ENCODE measurements around the gene RAB29.
"Not testable (repeated sequence)": the region's sequence is repeated elsewhere in the genome, so short reads cannot be mapped to it uniquely, and the experiment has no call there.

RAB29 gene, protein sequence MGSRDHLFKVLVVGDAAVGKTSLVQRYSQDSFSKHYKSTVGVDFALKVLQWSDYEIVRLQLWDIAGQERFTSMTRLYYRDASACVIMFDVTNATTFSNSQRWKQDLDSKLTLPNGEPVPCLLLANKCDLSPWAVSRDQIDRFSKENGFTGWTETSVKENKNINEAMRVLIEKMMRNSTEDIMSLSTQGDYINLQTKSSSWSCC
- 38.3 to 129 (median 52.7) reads per million in 3 experiments for total RNA-seq

DNA sequence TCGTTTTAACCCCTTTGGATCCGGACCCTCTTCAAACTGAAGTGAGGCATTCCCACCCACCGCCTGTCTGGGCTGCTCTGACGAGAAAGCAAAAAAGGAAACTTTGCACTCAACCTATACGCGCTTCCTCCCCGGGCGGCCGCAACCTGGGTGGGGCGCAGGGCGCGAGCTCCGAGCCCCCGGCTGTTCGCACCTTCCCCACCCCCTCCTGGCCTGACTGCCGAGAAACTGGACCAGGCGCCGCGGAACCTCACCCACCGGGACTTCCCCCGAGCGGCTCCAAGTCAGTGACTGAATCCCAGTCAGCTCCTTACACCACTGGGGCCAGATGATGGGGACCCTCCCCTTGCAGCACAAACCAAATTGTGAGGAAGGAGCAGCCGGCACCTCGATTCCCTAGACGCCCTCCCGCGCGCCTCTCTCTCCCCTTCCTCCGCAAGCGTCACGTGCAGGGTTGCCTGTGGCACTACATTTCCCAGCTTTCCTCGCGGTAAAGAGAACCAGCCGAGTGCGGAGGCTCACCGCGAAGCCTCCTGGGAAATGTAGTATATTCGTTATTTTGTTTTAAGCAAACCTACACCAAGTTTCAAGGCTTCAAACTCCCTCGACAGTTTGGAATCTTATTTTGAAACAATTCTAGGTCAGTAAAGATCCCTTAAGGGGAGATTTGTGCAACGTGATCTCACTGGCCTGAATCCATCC lies at the start of gene RAB29:
Gene RAB29 (minus strand): TSS at position 468 of the 702 bp plus-strand sequence. CDS start 526 bp downstream, outside the sequence.
- peak; percentile 88 for DNase-seq

DNA sequence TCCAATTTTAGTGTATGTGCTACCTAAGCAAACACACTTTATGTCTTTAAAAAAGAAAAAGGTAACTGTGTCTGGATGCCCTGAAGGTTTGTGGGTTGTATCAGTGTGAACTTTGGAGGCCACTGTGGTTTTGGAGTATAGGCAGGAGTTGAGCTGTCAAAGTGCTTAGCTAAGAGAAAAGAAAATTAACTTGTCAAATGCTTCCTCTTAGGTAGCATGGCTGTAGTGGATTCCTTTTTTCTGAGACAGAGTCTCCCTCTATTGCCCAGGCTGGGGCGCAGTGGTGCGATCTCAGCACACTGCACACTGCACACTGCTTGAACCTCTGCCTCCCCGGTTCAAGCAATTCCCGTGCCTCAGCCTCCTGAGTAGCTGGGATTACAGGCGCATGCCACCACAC lies 48.9 kb upstream of the RAB29 start:
- DNase-seq: no peak

DNA sequence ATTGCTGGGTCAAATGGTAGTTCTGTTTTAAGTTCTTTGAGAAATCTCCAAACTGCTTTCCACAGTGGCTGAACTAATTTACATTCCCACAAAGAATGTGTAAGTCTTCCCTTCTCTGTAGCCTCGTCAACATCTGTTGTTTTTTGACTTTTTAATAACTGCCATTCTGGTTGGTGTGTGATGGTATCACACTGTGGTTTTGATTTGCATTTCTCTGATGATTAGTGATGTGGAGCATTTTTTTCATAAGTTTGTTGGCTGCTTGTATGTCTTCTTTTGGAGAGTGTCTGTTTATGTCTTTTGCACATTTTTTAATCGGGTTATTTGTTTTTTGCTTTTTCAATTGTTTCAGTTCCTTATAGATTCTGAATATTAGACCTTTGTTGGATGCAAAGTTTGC lies 48.0 kb upstream of the RAB29 start:
- DNase-seq: not testable (repeated sequence)

DNA sequence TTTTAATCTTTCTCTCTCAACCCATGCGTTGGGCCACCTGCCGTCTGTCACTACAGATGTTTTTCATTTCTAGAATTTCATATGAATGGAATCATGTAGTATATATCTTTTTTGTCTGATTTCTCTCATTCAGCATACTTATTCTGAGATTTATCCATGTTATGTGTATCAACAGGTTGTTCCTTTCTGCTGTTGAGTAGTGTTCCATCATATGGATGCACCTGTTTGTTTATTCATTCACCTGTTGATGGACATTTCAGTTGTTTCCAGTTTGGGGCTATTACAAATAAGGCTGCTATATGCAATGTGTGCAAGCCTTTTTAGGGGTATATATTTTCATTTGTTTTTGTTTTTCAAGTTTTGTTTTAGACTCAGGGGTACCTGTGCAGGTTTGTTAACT lies 47.1 kb upstream of the RAB29 start:
- no peak for DNase-seq

DNA sequence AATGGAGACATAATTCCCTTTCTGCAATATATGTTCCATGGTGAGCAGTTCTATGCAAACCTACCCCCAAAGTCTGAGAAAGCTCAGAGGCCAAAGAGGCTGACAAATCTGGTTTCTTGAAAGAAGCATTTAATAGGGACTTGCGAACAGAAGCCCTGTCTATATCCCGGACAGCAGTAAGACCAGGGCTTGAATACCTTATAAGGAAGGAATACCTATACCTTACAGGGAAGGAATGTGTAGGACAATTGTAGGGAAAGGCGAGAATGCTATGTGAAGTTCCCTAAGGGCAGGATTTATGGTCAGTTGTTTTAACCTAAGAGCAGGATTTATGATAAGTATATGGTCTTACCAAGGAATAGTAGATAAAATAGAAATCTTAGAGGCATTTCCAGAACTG lies 42.7 kb upstream of the RAB29 start:
- no peak for DNase-seq

DNA sequence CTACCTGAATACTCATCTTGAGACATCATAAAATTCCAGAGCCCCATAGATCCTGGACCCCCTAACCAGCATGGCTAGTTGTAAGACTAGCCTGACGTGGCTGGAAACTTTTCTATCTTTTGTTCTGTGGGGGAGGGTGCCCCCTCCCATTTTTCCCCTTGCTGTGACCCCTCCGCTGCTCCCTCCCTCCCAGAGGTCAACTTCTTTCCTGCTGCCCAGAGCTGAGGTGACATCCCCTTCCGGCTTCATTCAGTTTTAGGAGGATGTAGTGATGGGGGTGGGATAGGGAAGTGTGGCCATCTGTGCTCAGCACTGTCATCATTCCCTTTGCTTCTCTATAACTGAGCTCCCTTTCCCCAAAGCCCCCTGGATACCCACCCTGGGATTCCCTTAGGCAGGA lies 42.1 kb upstream of the RAB29 start:
- DNase-seq: no peak

DNA sequence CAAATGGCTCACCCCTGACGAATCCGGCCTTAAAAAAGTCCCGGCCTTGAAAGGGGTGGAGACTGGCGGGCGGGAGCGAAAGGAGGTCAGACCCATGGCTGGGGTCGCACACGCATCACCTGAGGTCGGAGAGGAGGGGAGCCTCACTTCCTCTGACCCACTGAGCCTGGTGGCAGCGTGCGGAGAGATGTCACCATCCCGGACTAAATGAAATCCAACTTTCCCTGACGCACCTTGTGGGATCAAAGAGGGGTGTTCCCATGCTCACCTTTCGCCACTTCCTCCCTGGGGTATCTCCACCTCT lies 38.4 kb upstream of the RAB29 start:
- peak; percentile 19 for DNase-seq

DNA sequence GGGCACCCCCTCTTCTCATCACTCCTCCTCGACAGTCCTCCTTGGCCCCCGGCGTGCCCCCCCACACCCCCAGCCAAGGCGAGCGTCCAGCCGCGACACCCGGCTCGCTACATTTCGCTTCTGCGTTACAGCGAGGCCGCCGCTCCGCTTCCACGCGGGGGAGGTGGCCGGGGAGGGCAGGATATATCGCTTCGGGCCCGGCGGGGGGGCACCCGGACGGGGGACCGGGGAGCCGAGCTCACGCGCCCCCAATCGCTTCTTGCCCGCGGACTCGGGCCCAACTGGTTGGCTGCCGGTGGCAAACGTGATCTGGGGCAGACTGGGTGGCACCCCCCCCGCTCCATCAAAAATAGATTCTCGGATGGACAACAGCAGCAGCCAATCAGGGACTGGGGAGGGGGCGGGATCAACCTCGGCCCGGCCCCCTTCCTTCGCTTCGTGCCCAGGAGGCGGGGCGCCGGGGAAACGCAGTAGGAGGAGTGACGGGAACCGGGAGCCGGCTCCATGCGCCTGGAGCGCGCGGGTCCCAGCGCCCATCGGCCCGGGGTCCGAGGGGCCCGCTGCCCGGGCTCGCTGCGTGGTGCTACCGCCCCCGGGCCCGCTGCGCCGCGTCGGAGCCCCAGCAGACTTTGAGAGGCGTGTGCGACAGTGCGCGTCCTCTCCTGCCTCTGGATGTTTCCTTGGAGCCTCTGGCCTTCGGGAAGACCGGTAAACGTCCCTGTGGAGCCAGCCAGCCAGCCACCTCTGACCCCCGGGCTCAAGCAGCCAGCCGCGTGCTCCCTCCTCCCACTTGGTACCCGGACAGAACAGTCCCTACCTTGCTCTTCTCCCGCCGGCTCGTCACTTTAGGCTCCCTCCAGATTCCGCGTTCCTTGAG lies 37.8 kb upstream of the RAB29 start, which contains the start of gene SLC41A1:
Gene SLC41A1 (minus strand): TSS at position 321 of the 877 bp plus-strand sequence. CDS start 2,757 bp downstream, outside the sequence.
- peak; percentile 93 for DNase-seq

DNA sequence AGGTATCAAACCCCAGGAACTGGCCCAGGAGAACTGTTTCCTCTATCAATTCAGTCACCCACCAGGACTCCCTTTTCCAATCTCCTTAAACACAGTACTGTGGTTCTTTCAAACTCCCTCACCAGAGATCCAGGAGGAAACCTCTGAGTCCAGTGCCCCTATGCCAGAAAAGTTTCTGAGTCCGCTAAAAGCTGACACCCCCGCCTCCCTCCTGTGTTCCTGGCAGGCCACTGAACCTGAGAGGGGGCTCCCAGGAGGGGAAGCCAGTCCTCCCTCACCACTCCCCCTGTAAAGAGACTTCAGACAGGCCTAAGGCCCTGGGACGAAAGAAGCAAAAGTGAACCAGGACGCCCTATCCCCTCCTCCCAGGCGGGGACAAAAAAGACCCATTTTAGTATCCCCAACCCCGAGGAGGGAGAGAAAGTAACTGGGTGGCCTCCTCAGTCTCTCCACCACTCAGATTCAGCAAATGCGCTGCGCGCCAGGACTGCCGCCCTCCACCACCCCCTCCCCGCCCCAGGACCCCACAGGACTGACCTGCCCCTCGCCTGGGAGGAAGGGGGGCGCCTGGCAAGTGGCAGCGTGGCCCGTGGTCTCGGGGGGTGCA lies 37.1 kb upstream of the RAB29 start:
- peak; percentile 6 for DNase-seq

DNA sequence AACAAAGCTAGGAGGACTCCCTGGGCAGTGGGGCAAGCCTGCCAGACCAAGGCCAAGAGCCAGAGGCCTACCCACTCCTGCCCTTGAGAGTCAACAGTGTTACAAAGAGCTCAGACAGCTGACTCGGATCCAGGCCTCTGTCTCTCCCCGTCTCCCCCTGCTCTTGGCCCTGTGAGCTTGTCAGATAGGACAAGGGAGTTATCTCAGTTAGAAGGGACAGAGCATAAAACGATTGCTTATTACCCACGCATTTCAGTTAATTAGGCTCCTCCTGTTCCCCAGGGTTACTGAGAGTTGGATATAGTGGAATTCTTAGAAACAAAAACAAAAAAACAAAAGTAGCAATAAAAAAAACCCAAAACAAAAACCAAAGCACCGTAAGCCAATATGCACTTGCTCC lies 36.4 kb upstream of the RAB29 start:
- no peak for DNase-seq

DNA sequence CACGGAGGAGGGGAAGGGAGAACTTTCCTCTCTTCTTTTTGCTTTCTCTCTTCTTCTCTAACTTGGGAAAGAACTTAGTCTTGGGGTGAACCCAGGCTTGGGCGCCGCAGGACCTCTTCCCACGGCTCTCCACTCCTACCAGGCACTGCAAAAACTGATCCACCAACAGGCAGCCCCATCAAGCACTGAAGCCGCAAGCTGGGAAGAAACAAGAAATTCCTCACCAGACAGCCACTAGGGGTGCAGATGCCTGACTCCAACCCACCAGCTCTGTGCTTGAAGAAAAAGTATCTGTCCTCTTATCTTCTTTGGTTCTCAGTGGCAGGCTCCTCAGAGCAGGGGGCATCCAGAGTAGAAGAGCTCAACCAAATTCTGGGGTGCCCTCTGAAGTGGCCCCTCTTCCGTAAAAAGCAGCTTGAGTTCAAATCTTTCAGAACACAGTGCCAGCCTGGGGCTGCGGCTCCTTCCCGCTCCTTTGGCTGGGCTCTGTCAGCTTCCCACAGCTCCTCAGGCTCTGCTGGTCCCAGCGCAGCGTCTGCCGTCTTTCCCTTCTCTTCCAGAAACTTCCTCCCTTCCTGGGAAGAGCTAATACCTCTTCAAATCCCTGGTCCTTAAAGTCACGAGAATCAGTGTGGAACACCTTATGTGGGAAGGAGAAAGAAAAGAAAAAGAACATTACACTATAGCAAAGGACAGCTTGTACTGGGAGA lies 35.3 kb upstream of the RAB29 start:
- DNase-seq: no peak

DNA sequence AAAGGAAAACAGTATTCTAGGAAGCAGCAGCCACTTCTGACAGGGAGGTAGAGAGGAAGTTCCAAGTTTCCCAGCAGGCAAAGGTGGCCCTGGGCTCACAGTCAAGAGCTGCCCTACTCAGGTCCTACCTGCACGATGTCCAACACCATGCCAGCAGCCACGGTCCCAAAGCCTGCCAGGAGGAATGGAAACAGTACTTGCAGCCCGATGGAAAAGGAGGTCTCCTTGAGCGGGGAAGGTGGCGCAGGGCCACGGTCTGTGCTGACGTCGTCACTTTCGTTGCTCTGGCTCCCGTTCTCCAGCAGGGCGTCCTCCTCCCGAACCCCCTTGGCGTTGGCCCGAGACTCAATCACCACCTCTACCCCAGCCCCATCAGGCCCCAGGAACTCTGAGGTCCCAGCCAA lies 34.7 kb upstream of the RAB29 start:
- DNase-seq: no peak

DNA sequence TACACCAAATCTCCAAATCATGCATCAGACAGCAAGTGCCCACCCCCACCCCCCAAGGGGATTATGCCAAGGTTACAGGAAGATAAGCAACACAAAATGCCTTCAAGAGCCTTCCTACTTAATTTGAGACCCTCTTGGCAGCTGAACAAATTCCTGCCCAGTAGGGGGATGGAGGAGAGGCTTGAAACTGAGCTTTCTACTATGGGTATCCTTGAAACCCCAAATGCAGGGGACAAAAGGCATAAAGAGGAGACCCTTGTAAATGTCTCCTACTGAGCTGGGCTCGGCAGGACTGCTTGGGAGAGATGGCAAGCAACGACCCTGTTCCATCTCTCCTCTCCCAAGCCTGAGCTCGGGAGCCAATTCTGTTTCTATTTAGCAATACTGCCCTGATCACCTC lies 34.2 kb upstream of the RAB29 start:
- no peak for DNase-seq

DNA sequence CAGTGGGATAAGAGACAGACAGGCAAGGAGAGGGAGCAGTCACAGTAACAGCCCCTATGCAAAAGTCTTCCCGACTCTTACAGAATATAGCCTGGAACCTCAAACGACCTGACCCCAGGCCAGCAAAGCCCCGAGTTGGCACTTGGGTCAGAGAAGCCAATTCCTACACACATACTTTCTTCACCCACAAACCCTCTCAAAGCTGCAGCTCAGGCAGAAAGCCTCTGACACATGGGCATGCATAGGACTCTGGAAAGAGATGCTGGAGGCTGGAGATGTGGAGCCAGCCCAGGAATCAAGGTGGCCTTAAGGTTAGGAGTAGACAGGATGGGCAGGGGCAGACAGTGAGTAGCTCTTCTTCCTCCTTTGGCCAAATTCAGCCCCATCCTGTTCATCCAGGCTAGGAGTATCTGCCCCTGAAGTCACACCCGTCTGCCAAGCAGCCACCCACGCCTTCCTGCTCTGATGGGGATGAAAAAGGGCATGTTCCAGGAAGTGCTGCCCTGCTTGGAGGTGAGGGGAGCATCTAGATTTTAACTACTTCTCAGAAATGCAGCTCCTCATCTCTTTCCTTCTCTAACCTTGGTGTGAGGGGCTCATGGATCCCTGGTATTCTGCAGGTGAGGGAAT lies 29.9 kb upstream of the RAB29 start:
- no peak for DNase-seq

DNA sequence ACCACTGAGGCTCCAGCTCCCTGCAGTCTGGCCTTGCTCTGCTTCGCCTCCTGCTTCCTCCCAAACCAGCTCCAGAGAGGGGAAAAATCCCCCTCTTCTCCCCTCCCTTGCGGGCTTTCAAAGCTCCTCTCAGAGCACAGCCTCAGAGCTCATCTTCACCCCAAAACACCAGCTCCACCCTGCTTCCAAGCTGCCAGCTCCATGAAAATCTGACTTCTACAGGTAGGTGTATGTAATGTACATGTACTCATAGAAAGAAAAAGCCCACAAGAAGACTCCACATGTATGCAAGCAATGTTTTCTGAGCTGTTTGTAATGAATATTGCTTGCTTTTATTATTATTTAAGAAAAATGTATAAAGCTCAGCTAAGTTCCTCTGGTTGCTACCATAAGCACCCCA lies 29.3 kb upstream of the RAB29 start:
- DNase-seq: no peak

DNA sequence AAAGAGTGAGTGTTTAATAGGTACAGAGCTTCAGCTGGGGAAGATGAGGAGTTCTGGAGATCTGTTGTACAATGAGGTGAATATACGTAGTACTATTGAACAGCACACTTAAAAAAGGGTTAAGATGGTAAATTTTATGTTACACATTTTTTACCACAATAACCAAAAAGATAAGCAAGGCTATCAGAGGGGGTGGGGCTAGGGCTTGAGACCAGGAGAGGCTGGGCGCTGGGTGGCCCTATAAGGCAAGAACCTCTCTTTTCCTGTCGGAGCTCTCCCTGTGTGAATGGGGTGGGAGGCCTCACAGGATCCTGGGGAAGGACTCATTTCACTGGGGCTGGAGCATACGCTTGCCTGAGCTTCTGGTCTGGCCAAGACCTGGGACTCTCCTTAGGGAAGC lies 28.7 kb upstream of the RAB29 start:
- DNase-seq: no peak

DNA sequence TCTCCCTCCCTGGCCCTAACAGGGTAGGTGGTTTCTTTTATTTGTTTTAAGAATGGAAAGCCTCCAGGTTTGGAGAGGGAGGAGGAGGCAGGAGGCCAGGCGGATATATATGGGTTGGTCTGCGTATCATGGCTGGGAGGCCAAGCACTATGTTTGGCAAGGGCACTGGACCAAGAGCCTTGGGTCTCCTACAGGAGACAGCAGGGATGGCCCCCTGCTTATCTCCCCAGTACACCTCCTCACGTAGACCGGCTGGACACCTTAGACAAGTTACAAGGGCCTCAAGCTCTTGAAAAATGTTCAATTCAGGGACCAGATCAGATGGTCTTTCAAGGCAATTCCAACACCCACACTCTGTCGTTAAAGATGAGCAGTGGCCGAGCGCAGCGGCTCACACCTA lies 26.8 kb upstream of the RAB29 start:
- DNase-seq: no peak

DNA sequence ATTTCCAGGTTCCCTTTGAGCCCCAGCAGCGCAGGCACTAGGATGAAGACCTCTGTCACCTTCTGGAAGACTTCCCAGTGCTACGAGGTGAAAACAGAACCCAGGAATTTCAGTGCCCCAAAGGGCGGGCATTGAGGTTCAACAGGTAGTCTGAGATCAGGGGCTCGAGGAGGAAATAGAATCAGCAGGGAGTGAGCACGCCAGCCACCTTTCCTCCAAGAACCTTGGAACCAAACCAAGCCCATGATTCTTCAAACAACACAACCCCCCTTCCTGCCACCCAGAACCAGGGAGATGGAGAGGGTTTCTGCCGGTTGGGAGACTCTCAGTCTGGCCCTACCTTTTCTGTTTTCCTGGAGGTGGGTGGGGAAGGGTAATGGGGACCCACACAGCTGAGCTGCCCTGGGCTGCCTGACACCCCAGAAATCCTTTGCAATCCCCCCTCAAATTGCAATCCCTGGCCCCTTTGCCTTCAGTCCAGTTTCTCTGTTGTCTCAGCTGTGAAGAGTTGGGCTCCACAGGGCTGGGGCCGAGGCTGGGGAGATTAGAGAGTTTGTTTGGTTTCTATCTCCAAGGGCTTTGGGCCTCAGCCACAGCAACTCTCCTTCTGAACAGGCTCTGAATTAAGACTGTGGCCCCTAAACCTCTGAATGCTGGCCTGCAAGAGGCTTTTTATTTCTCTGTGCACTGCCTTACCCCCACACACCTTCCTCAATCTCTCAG lies 25.9 kb upstream of the RAB29 start:
- no peak for DNase-seq

DNA sequence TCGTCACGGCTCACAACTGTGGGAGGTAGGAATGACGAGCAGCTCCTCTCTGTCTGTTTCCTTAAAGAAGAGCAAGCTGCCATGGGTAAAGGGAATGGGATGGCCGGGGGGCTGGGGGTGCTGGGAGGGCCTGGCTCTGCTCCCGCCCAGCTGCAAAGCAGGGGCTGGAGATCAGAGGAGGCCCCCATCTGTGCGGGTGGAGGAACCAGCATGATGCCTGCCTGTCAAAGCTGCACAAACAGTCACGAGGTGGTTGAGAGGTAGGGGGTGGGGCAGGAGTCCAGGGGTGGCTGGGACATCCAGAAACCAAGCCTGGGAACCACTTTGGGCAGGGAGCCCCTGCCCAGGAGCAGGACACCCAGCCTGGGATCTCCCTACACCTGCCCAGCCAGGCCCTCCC lies 25.1 kb upstream of the RAB29 start:
- DNase-seq: no peak

DNA sequence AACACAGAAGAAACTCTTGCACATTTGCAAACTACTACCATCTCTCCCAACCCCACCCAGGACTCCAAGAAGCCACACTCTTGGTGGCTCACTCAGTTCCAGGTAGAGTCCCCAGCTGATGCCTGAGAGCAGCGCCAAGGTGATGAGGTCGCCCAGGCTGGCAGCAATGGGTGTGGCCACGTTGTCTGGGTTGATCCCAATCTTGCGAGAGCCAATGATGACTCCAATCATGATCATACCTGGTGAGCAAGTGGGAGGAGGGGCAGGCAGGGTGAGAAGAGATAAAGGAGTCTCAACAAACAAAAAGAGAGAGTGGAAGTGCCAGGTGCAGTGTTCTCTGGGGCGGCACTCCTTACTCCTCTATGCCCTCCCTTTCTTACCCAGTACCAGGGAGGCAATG lies 23.3 kb upstream of the RAB29 start:
- DNase-seq: no peak

DNA sequence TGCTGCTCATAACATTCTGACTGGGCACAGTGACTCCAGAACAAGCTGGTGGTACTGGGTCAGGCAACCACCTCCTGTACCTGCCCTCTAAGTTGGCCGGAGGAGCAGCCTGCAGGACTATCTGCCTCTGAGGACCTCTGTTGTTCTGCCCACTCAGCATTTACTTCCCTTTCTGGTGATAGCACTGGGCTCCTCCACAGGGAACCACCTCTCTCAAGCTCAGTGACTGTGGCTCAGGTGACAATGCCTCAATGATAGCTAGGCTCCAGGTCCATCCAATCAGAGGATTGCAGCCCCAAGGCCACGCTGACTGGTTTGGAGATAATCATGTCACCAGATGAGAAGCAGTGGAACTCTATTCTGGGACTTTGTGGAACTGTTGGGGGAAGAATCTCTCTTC lies 21.9 kb upstream of the RAB29 start:
- DNase-seq: no peak

Measured in central memory CD4-positive, alpha-beta T cell (primary cell).